ENCODE measurements around the gene OR2T11.

The OR2T11 gene

GRCh38 chr1:248613742-248614141, 21.1 kb downstream of the OR2T11 start:
- Histone ChIP-seq H3K27ac (ENCODE audit: low read depth, low read length) (no peak overlapping the region), H3K36me3 (ENCODE audit: insufficient read depth, low read length) (no peaks in the 10 kb centered on the region), H3K9ac (ENCODE audit: low read length) (no peak overlapping the region), H3K27me3 (ENCODE audit: control insufficient read depth in 1 of 2, insufficient read depth in 2 of 2, low read length in 2 of 2) (no peaks in the 10 kb centered on the region), H3K4me1 (ENCODE audit: insufficient read depth, low read length) (no peaks in the 10 kb centered on the region), H3K4me3 (ENCODE audit: low read depth in 1 of 2, low read length in 2 of 2) (no peak overlapping the region), H3K9me3 (ENCODE audit: low read length) (no peaks in the 10 kb centered on the region)

- no peak overlapping the region for H3K9ac ChIP-seq (ENCODE audit: low read length)
- no peaks in the 10 kb centered on the region for H3K27me3 ChIP-seq (ENCODE audit: control insufficient read depth in 1 of 2, insufficient read depth in 2 of 2, low read length in 2 of 2)
- no peak overlapping the region for H3K27ac ChIP-seq (ENCODE audit: low read depth, low read length)
- H3K4me1 ChIP-seq (ENCODE audit: insufficient read depth, low read length) = no peaks in the 10 kb centered on the region
- no peaks in the 10 kb centered on the region for H3K9me3 ChIP-seq (ENCODE audit: low read length)
- no peak overlapping the region for H3K4me3 ChIP-seq (ENCODE audit: low read depth in 1 of 2, low read length in 2 of 2)
- H3K36me3 ChIP-seq (ENCODE audit: insufficient read depth, low read length) = no peaks in the 10 kb centered on the region
Observed at GRCh38 chr1:248611883-248612414, 22.9 kb downstream of the OR2T11 start.

- Histone ChIP-seq H3K27me3 (ENCODE audit: control insufficient read depth in 1 of 2, insufficient read depth in 2 of 2, low read length in 2 of 2) (no peaks in the 10 kb centered on the region), H3K27ac (ENCODE audit: low read depth, low read length) (no peak overlapping the region), H3K36me3 (ENCODE audit: insufficient read depth, low read length) (no peaks in the 10 kb centered on the region), H3K9ac (ENCODE audit: low read length) (no peak overlapping the region), H3K4me3 (ENCODE audit: low read depth in 1 of 2, low read length in 2 of 2) (no peak overlapping the region), H3K9me3 (ENCODE audit: low read length) (no peaks in the 10 kb centered on the region), H3K4me1 (ENCODE audit: insufficient read depth, low read length) (no peaks in the 10 kb centered on the region)
Observed at GRCh38 chr1:248610301-248610700, 24.6 kb downstream of the OR2T11 start.

GRCh38 chr1:248599396-248599795, 35.5 kb downstream of the OR2T11 start:
- no peak overlapping the region for H3K9ac ChIP-seq (ENCODE audit: low read length)
- no peak overlapping the region for H3K27ac ChIP-seq (ENCODE audit: low read depth, low read length)
- no peaks in the 10 kb centered on the region for H3K27me3 ChIP-seq (ENCODE audit: control insufficient read depth in 1 of 2, insufficient read depth in 2 of 2, low read length in 2 of 2)
- no peak overlapping the region for H3K4me3 ChIP-seq (ENCODE audit: low read depth in 1 of 2, low read length in 2 of 2)
- H3K36me3 ChIP-seq (ENCODE audit: insufficient read depth, low read length) = no peaks in the 10 kb centered on the region
- H3K9me3 ChIP-seq (ENCODE audit: low read length) = no peaks in the 10 kb centered on the region
- H3K4me1 ChIP-seq (ENCODE audit: insufficient read depth, low read length) = no peaks in the 10 kb centered on the region

GRCh38 chr1:248597589-248597988, 37.3 kb downstream of the OR2T11 start, which contains the start of gene OR2T10:
Gene OR2T10, minus strand, starts transcription at chr1:248597700. Its CDS starts 3,932 bp downstream, at chr1:248593768.
- Histone ChIP-seq H3K27me3 (ENCODE audit: control insufficient read depth in 1 of 2, insufficient read depth in 2 of 2, low read length in 2 of 2) (no peaks in the 10 kb centered on the region), H3K4me3 (ENCODE audit: low read depth in 1 of 2, low read length in 2 of 2) (no peak within 1 kb of the TSS), H3K9ac (ENCODE audit: low read length) (no peak within 1 kb of the TSS), H3K27ac (ENCODE audit: low read depth, low read length) (no peak within 1 kb of the TSS), H3K36me3 (ENCODE audit: insufficient read depth, low read length) (no peaks in the 10 kb centered on the region), H3K4me1 (ENCODE audit: insufficient read depth, low read length) (no peaks in the 10 kb centered on the region), H3K9me3 (ENCODE audit: low read length) (no peaks in the 10 kb centered on the region)

GRCh38 chr1:248596615-248597014, 38.3 kb downstream of the OR2T11 start:
- Histone ChIP-seq H3K4me1 (ENCODE audit: insufficient read depth, low read length) (no peaks in the 10 kb centered on the region), H3K27ac (ENCODE audit: low read depth, low read length) (no peak overlapping the region), H3K9me3 (ENCODE audit: low read length) (no peaks in the 10 kb centered on the region), H3K27me3 (ENCODE audit: control insufficient read depth in 1 of 2, insufficient read depth in 2 of 2, low read length in 2 of 2) (no peaks in the 10 kb centered on the region), H3K4me3 (ENCODE audit: low read depth in 1 of 2, low read length in 2 of 2) (no peak overlapping the region), H3K9ac (ENCODE audit: low read length) (no peak overlapping the region), H3K36me3 (ENCODE audit: insufficient read depth, low read length) (no peaks in the 10 kb centered on the region)

- Histone ChIP-seq H3K27me3 (ENCODE audit: control insufficient read depth in 1 of 2, insufficient read depth in 2 of 2, low read length in 2 of 2) (no peaks in the 10 kb centered on the region), H3K4me3 (ENCODE audit: low read depth in 1 of 2, low read length in 2 of 2) (no peak overlapping the region), H3K9ac (ENCODE audit: low read length) (no peak overlapping the region), H3K9me3 (ENCODE audit: low read length) (no peaks in the 10 kb centered on the region), H3K27ac (ENCODE audit: low read depth, low read length) (no peak overlapping the region), H3K4me1 (ENCODE audit: insufficient read depth, low read length) (no peaks in the 10 kb centered on the region), H3K36me3 (ENCODE audit: insufficient read depth, low read length) (no peaks in the 10 kb centered on the region)
Observed at GRCh38 chr1:248593226-248593625, 41.7 kb downstream of the OR2T11 start.

- no peak overlapping the region for H3K27ac ChIP-seq (ENCODE audit: low read depth, low read length)
- no peaks in the 10 kb centered on the region for H3K4me1 ChIP-seq (ENCODE audit: insufficient read depth, low read length)
- no peaks in the 10 kb centered on the region for H3K36me3 ChIP-seq (ENCODE audit: insufficient read depth, low read length)
- no peaks in the 10 kb centered on the region for H3K9me3 ChIP-seq (ENCODE audit: low read length)
- no peaks in the 10 kb centered on the region for H3K27me3 ChIP-seq (ENCODE audit: control insufficient read depth in 1 of 2, insufficient read depth in 2 of 2, low read length in 2 of 2)
- no peak overlapping the region for H3K4me3 ChIP-seq (ENCODE audit: low read depth in 1 of 2, low read length in 2 of 2)
- H3K9ac ChIP-seq (ENCODE audit: low read length) = no peak overlapping the region
Observed at GRCh38 chr1:248592655-248593054, 42.2 kb downstream of the OR2T11 start.

- H3K27me3 ChIP-seq (ENCODE audit: control insufficient read depth in 1 of 2, insufficient read depth in 2 of 2, low read length in 2 of 2) = no peaks in the 10 kb centered on the region
- no peak overlapping the region for H3K9ac ChIP-seq (ENCODE audit: low read length)
- no peaks in the 10 kb centered on the region for H3K9me3 ChIP-seq (ENCODE audit: low read length)
- no peak overlapping the region for H3K27ac ChIP-seq (ENCODE audit: low read depth, low read length)
- no peaks in the 10 kb centered on the region for H3K36me3 ChIP-seq (ENCODE audit: insufficient read depth, low read length)
- H3K4me3 ChIP-seq (ENCODE audit: low read depth in 1 of 2, low read length in 2 of 2) = no peak overlapping the region
- H3K4me1 ChIP-seq (ENCODE audit: insufficient read depth, low read length) = no peaks in the 10 kb centered on the region
Observed at GRCh38 chr1:248590055-248590454, 44.8 kb downstream of the OR2T11 start.

- Histone ChIP-seq H3K36me3 (ENCODE audit: insufficient read depth, low read length) (no peaks in the 10 kb centered on the region), H3K27ac (ENCODE audit: low read depth, low read length) (no peak overlapping the region), H3K4me3 (ENCODE audit: low read depth in 1 of 2, low read length in 2 of 2) (no peak overlapping the region), H3K9ac (ENCODE audit: low read length) (no peak overlapping the region), H3K4me1 (ENCODE audit: insufficient read depth, low read length) (no peaks in the 10 kb centered on the region), H3K9me3 (ENCODE audit: low read length) (no peaks in the 10 kb centered on the region), H3K27me3 (ENCODE audit: control insufficient read depth in 1 of 2, insufficient read depth in 2 of 2, low read length in 2 of 2) (no peaks in the 10 kb centered on the region)
Observed at GRCh38 chr1:248589334-248589733, 45.6 kb downstream of the OR2T11 start.

- Histone ChIP-seq H3K27me3 (ENCODE audit: control insufficient read depth in 1 of 2, insufficient read depth in 2 of 2, low read length in 2 of 2) (no peaks in the 10 kb centered on the region), H3K4me3 (ENCODE audit: low read depth in 1 of 2, low read length in 2 of 2) (no peak overlapping the region), H3K4me1 (ENCODE audit: insufficient read depth, low read length) (no peaks in the 10 kb centered on the region), H3K36me3 (ENCODE audit: insufficient read depth, low read length) (no peaks in the 10 kb centered on the region), H3K9me3 (ENCODE audit: low read length) (no peaks in the 10 kb centered on the region), H3K9ac (ENCODE audit: low read length) (no peak overlapping the region), H3K27ac (ENCODE audit: low read depth, low read length) (no peak overlapping the region)
Observed at GRCh38 chr1:248585266-248585665, 49.6 kb downstream of the OR2T11 start.

- no peaks in the 10 kb centered on the region for H3K36me3 ChIP-seq (ENCODE audit: insufficient read depth, low read length)
- no peaks in the 10 kb centered on the region for H3K4me1 ChIP-seq (ENCODE audit: insufficient read depth, low read length)
- no peak overlapping the region for H3K4me3 ChIP-seq (ENCODE audit: low read depth in 1 of 2, low read length in 2 of 2)
- no peak overlapping the region for H3K9ac ChIP-seq (ENCODE audit: low read length)
- H3K27ac ChIP-seq (ENCODE audit: low read depth, low read length) = no peak overlapping the region
- H3K9me3 ChIP-seq (ENCODE audit: low read length) = no peaks in the 10 kb centered on the region
- H3K27me3 ChIP-seq (ENCODE audit: control insufficient read depth in 1 of 2, insufficient read depth in 2 of 2, low read length in 2 of 2) = no peaks in the 10 kb centered on the region
Observed at GRCh38 chr1:248576260-248576980, 58.5 kb downstream of the OR2T11 start.
